ENCODE results near the gene TLE5. TPM values are rescaled to one million over a fixed set of nuclear protein-coding genes. Genes with fewer than 3 reads are reported as not detected.

The TLE5 gene
- total and polyA plus RNA-seq, 9 of the 15 experiments (the other 6 are each of a cell fraction or from before 2014, with no cell fraction given) = 2.0 to 347 (median 235) TPM

DNA sequence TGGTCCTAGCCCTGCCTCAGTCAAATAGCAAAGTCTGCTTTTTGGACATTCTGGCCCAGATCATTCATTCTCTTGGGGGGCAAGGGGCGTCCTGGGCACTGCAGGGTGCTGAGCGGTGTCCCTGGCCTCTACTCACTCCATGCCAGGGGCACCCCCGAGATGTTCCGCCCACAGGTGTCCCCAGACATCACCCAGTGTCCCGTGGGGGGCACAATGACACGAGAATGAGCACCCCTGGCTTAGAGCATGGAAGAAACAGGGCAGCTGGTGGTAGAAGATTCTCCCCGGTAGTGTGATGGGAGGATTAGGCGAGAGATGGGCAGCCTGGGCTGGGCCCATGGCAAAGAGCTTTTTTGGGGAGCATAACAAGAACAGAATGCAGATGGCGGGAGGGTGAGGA lies 5.3 kb upstream of the TLE5 start:
- no peak for FAIRE-seq
- no peak for DNase-seq (ENCODE audit: extremely low read depth in 1 of 4, low spot score in 3 of 4)
- intact Hi-C loops (cut with micrococcal nuclease) (no loop called here), in situ Hi-C loops (cut with MboI) (no loop called here)
- ATAC-seq = no peak
- TF ChIP-seq TCFL5 (CRISPR knock-in tag; conservative IDR thresholded peaks at IDR 0.05) (no peak), ZNF766 (CRISPR knock-in tag; conservative IDR thresholded peaks at IDR 0.05) (no peak), ZNF140 (CRISPR knock-in tag; IDR thresholded peaks at IDR 0.05) (no peak), RBM25 (IDR thresholded peaks at IDR 0.05; ENCODE audit: low read depth, low read length, severe bottlenecking) (no peak), KLF13 (tag; IDR thresholded peaks at IDR 0.05; ENCODE audit: borderline replicate concordance, low read depth) (no peak), XRCC3 (IDR thresholded peaks at IDR 0.05) (no peak), HNRNPL (IDR thresholded peaks at IDR 0.05; ENCODE audit: low read depth, low read length) (no peak), NEUROD1 (IDR thresholded peaks at IDR 0.05; ENCODE audit: borderline replicate concordance, low read depth, low read length, partially characterized antibody) (no peak), NFXL1 (CRISPR knock-in tag; IDR thresholded peaks at IDR 0.05) (no peak), C11orf30 (IDR thresholded peaks at IDR 0.05; ENCODE audit: low read depth) (no peak), FOXJ3 (CRISPR knock-in tag; IDR thresholded peaks at IDR 0.05) (no peak)
- TF ChIP-seq, protein P1, sequence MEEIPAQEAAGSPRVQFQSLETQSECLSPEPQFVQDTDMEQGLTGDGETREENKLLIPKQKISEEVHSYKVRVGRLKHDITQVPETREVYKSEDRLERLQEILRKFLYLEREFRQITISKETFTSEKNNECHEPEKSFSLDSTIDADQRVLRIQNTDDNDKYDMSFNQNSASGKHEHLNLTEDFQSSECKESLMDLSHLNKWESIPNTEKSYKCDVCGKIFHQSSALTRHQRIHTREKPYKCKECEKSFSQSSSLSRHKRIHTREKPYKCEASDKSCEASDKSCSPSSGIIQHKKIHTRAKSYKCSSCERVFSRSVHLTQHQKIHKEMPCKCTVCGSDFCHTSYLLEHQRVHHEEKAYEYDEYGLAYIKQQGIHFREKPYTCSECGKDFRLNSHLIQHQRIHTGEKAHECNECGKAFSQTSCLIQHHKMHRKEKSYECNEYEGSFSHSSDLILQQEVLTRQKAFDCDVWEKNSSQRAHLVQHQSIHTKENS (CRISPR knock-in tag; IDR thresholded peaks at IDR 0.05) = no peak
- TF ChIP-seq, protein P2, sequence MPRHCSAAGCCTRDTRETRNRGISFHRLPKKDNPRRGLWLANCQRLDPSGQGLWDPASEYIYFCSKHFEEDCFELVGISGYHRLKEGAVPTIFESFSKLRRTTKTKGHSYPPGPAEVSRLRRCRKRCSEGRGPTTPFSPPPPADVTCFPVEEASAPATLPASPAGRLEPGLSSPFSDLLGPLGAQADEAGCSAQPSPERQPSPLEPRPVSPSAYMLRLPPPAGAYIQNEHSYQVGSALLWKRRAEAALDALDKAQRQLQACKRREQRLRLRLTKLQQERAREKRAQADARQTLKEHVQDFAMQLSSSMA (CRISPR knock-in tag; IDR thresholded peaks at IDR 0.05) = no peak
- TF ChIP-seq, protein P3, sequence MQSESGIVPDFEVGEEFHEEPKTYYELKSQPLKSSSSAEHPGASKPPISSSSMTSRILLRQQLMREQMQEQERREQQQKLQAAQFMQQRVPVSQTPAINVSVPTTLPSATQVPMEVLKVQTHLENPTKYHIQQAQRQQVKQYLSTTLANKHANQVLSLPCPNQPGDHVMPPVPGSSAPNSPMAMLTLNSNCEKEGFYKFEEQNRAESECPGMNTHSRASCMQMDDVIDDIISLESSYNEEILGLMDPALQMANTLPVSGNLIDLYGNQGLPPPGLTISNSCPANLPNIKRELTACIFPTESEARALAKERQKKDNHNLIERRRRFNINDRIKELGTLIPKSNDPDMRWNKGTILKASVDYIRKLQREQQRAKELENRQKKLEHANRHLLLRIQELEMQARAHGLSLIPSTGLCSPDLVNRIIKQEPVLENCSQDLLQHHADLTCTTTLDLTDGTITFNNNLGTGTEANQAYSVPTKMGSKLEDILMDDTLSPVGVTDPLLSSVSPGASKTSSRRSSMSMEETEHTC (IDR thresholded peaks at IDR 0.05) = no peak
- TF ChIP-seq, protein P4, sequence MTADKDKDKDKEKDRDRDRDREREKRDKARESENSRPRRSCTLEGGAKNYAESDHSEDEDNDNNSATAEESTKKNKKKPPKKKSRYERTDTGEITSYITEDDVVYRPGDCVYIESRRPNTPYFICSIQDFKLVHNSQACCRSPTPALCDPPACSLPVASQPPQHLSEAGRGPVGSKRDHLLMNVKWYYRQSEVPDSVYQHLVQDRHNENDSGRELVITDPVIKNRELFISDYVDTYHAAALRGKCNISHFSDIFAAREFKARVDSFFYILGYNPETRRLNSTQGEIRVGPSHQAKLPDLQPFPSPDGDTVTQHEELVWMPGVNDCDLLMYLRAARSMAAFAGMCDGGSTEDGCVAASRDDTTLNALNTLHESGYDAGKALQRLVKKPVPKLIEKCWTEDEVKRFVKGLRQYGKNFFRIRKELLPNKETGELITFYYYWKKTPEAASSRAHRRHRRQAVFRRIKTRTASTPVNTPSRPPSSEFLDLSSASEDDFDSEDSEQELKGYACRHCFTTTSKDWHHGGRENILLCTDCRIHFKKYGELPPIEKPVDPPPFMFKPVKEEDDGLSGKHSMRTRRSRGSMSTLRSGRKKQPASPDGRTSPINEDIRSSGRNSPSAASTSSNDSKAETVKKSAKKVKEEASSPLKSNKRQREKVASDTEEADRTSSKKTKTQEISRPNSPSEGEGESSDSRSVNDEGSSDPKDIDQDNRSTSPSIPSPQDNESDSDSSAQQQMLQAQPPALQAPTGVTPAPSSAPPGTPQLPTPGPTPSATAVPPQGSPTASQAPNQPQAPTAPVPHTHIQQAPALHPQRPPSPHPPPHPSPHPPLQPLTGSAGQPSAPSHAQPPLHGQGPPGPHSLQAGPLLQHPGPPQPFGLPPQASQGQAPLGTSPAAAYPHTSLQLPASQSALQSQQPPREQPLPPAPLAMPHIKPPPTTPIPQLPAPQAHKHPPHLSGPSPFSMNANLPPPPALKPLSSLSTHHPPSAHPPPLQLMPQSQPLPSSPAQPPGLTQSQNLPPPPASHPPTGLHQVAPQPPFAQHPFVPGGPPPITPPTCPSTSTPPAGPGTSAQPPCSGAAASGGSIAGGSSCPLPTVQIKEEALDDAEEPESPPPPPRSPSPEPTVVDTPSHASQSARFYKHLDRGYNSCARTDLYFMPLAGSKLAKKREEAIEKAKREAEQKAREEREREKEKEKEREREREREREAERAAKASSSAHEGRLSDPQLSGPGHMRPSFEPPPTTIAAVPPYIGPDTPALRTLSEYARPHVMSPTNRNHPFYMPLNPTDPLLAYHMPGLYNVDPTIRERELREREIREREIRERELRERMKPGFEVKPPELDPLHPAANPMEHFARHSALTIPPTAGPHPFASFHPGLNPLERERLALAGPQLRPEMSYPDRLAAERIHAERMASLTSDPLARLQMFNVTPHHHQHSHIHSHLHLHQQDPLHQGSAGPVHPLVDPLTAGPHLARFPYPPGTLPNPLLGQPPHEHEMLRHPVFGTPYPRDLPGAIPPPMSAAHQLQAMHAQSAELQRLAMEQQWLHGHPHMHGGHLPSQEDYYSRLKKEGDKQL (CRISPR knock-in tag; IDR thresholded peaks at IDR 0.05; ENCODE audit: borderline replicate concordance) = no peak
- no peak overlapping the region for H3K4me2 ChIP-seq (ENCODE audit: insufficient read depth, low read length)
- no peaks in the 10 kb centered on the region for H3K36me3 ChIP-seq (ENCODE audit: control insufficient read depth, insufficient read depth, low read length)
- WGBS (ENCODE audit: insufficient coverage, low coverage, missing lambda C conversion rate) = 77% methylated on average over 8 of the region's 9 CpGs
- no peaks in the 10 kb centered on the region for H3K79me2 ChIP-seq (ENCODE audit: control insufficient read depth, insufficient read depth, low read length)
- no TSS peak for BruUV-seq (replicated peaks)
- no peak overlapping the region for H3K4me3 ChIP-seq
- 0 out of 2 replicates have a peak, but pooled peaks cover 2% of the 10 kb centered on the region for H3K9me3 ChIP-seq (replicated peaks; ENCODE audit: control insufficient read depth, insufficient read depth, low read depth, low read length)
- CTCF ChIA-PET (ENCODE audit: low intra/inter-chr PET ratio) = no interaction called here
- no peaks in the 10 kb centered on the region for H4K20me1 ChIP-seq (replicated peaks; ENCODE audit: control insufficient read depth, insufficient read depth, low read length)
- H3K27me3 ChIP-seq (ENCODE audit: control insufficient read depth in 2 of 2, insufficient read depth in 2 of 2, low read length in 2 of 2) = no peaks in the 10 kb centered on the region
- peaks cover 11 to 23% of the 10 kb centered on the region in 2 experiments; a peak in 4 of 5 replicates for H3K4me1 ChIP-seq (replicated peaks in 1 of 2; ENCODE audit: control insufficient read depth in 2 of 2, insufficient read depth in 2 of 2, low read length in 2 of 2)
- no peak overlapping the region for H2AFZ ChIP-seq (ENCODE audit: low read depth, low read length)
- no peak overlapping the region; a peak in 1 of 4 replicates for H3K9ac ChIP-seq (ENCODE audit: insufficient read depth in 1 of 2, low read depth in 2 of 2, low read length in 2 of 2)
- no peak overlapping the region for H3K27ac ChIP-seq (ENCODE audit: extremely low read depth, low read depth, low read length)
- no peaks in the 10 kb centered on the region for H3K9me1 ChIP-seq (ENCODE audit: control insufficient read depth, insufficient read depth, low read length)
- POLR2A ChIA-PET = interaction anchor here (1.2 to 1.6 kb wide), 2 partner anchors 9 to 13 kb away, joined by 3 to 8 read pairs; no protein-coding TSS in a partner anchor

Data from K562 (cell line).